Bronchial smooth muscle cell (primary cell): ENCODE data around the gene MAB21L4. TPM values are rescaled to one million over a fixed set of nuclear protein-coding genes. Genes with fewer than 3 reads are reported as not detected.

Experiments used
- total RNA-seq: library from RNA; depleted of rRNA; stranded (reverse); fragments of >200 nt; gene quantifications from 2 replicates; pipeline ENCODE4 v1.2.1, GENCODE V29; 2014

MAB21L4 gene
- not detected in 2 replicates for total RNA-seq

DNA sequence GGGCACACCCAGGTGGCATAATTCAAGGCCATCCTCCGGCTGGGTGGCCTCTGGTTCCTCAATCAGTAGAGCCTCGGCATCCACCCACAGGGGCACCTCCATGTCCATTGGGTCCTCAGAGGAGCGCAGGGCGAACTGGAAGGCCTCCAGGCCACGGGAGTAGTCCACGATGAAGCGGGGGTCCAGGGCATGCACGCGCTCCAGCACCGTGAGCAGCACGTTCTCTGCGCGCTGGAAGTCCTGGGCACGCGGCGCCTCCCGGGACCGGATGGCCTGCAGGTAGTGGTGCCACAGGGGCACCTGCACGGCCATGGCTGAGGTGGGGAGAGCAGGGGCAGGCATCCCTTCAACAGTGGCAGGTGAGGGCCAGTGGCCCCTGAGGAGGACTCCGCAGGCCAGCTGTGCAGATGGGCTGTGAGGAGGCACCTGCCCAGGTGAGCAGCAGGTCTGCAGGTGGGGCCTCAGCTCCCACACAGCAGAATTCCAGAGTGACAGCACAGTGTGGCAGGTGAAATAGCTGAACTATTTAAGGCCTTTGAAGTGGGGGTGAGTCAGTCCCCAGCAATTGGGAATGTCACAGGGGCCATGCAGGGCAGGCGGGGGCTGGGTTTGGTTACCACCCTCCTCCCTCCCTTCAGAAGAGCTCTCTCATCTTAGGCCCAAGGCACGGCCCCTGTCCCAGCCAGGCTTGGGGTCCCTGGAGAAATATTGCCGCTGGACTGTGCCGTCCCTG lies at the start of gene MAB21L4:
MAB21L4 (minus strand) TSS at position 501 of the 733 bp plus-strand sequence; CDS start at position 342, 159 bp downstream.

DNA sequence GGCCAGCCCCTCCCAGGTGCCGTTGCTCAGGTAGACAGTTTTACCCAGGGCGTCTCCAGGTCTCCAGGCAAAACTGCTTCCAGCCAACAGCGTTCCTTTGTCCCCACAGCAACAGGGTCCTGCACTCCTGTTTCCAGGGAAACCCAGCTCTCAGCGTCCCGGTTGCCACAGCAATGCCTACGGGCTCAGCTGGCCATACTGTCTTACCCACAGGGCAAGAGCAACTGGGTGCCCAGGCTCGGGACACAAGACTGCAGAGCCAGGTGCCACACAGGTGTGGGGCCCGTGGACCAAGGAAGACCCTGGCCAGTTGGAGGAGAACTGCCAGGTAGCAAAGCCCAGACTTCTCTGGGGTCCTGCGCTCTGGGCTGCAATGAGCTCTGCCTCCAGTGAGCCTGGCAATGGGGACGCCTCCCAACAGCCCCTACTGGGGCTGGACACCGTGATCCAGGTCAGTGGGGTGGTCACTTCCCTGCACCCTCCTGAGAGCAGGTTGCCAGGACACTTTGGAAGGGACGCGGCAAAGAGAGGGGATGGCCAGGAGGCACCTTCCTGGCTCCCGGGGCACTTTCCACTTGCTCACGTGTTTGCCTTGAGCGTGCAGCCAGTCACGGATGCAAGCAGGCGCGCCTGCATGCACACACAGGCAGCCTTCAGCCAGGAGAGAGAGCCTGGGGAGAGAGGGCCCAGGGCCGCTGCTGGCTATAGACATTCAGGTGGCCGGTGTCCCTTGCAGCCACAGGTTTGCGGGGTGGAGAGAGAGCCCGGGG lies 10.4 kb upstream of the MAB21L4 start, which contains the start of gene CROCC2:
CROCC2 (plus strand) TSS at position 196 of the 770 bp plus-strand sequence; CDS start at position 374, 178 bp downstream.

DNA sequence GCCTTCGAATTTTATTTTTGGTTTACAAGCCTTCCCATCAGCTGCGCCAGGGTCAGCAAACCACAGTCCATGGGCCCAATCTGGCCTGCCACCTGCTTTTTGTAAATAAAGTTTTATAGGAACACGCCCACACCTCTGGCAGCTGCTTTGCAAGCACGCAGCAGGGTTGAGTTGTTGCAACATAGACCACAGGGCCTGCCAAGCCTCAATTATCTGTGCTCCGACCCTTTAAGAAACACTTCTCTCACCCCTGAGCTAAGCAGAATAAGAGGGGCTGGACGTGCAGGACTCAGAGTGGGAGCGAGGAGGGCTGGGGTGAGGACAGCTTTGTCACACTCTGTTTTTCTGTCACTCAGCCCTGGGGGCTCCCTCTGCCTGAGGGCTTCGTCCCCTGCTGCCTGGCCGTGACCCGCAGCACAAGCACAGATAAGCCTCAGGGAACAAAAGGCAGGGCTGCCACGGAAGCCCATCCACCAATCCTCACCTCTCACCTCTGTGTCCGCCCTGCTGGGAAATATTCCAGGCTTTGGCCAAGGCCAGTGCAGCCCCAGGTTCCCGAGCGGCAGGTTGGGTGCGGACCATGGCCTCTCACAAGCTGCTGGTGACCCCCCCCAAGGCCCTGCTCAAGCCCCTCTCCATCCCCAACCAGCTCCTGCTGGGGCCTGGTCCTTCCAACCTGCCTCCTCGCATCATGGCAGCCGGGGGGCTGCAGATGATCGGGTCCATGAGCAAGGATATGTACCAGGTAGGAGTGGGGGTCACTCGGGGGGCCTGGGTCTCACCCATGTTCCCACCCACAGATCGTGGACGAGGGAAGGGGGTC lies 27.5 kb downstream of the MAB21L4 start, which contains the start of gene AGXT:
AGXT (plus strand) TSS at position 539 of the 823 bp plus-strand sequence; CDS start at position 581, 42 bp downstream.

Other genes with a start within 250 kb of the MAB21L4 start
- gene AQP12B, start 213.3 kb downstream of the MAB21L4 start, total RNA-seq, result not detected in 2 replicates
- gene AQP12A, start 204.3 kb downstream of the MAB21L4 start, total RNA-seq, result not detected in 2 replicates
- under 0.01 TPM in 1 of 2 replicates, not detected in the other for gene KIF1A, start 75.9 kb downstream of the MAB21L4 start, total RNA-seq
- not detected in 2 replicates for gene AGXT, start 27.3 kb downstream of the MAB21L4 start, total RNA-seq
- 0.26 and 0.63 TPM in 2 replicates for gene CROCC2, start 10.2 kb upstream of the MAB21L4 start, total RNA-seq
- gene SNED1, start 102.5 kb upstream of the MAB21L4 start, total RNA-seq, result 62.7 and 114 TPM in 2 replicates
- gene MTERF4, start 206.1 kb upstream of the MAB21L4 start, total RNA-seq, result 36.6 and 58.6 TPM in 2 replicates